Kidney (tissue), 14 donors: ENCODE data around the gene ATAD3A. TPM values are rescaled to one million over a fixed set of nuclear protein-coding genes. Genes with fewer than 3 reads are reported as not detected.
"Not testable (repeated sequence)": the region's sequence is repeated elsewhere in the genome, so short reads cannot be mapped to it uniquely, and the experiment has no call there.

Experiments
- DNase-seq, 5 donors: peaks; one replicate each; pipeline ENCODE4 v3.0.0-alpha.2; 2013 to 2020
- FAIRE-seq: peaks from 2 replicates; lab custom pipeline; 2012; peaks lifted over from hg19 to GRCh38; lab: Jason Lieb, UNC
- H3K27ac ChIP-seq, 2 donors: one replicate each; pipeline ENCODE4 v1.7.0; 2013; ENCODE audit warnings: low read depth in 2 of 2, low read length in 2 of 2, inconsistent platforms in 1 of 2
- H3K27me3 ChIP-seq: one replicate; pipeline ENCODE4 v1.7.1; 2013; ENCODE audit warnings: low read length, inconsistent platforms; ENCODE audit not compliant: control insufficient read depth, insufficient read depth
- H3K36me3 ChIP-seq, 3 donors: one replicate each; pipeline versions ENCODE4 v1.7.0 to v1.7.1; 2013; ENCODE audit warnings: low read length in 3 of 3, control low read depth in 1 of 3, inconsistent platforms in 1 of 3; ENCODE audit not compliant: insufficient read depth in 3 of 3, control insufficient read depth in 2 of 3
- H3K4me1 ChIP-seq, 3 donors: one replicate each; pipeline versions ENCODE4 v1.7.0 to v1.7.1; 2013; ENCODE audit warnings: low read length in 3 of 3, inconsistent platforms in 1 of 3, low read depth in 1 of 3; ENCODE audit not compliant: control insufficient read depth in 2 of 3, insufficient read depth in 2 of 3
- H3K4me3 ChIP-seq, 3 donors: one replicate each; pipeline versions ENCODE4 v1.7.0 to v1.8.1; 2013; ENCODE audit warnings: low read length in 3 of 3, control low read depth in 1 of 3, inconsistent platforms in 1 of 3
- H3K9ac ChIP-seq, 3 donors: one replicate each; pipeline versions ENCODE4 v1.7.0 to v1.7.1; 2013; ENCODE audit warnings: low read length in 3 of 3, control low read depth in 1 of 3, inconsistent platforms in 1 of 3
- H3K9me3 ChIP-seq, 3 donors: one replicate each; pipeline versions ENCODE4 v1.7.0 to v1.7.1; 2013; ENCODE audit warnings: low read length in 3 of 3, control low read depth in 1 of 3, inconsistent platforms in 1 of 3; ENCODE audit not compliant: control insufficient read depth in 2 of 3, insufficient read depth in 1 of 3
- intact Hi-C: fragments of 100-400 bp; cut with DNase I; formaldehyde crosslinking; loops from one replicate; pipeline ENCODE4 v1.11.1; 2022
- polyA plus RNA-seq: library from polyadenylated mRNA; stranded (reverse); fragments of 350-450 nt; fragmentation: Illumina TruSeq; extraction: RNeasy Lipid Tissue Mini Kit (QIAGEN cat#74804); gene quantifications from one replicate; pipeline ENCODE4 v1.2.3, GENCODE V29; 2014; ENCODE audit warnings: low read depth, low replicate concordance; ENCODE audit not compliant: insufficient read depth
- total RNA-seq: library from RNA; stranded (reverse); fragmentation: NEBNext Ultra II Directional; extraction: Animal tissue kit (Norgen Biotek cat#: 25700); gene quantifications from one replicate; pipeline ENCODE4 v1.2.1, GENCODE V29; 2021
- TF ChIP-seq, protein P1 (sequence below): IDR thresholded peaks from 3 replicates; pipeline ENCODE4 v1.5.1; 2012; ENCODE audit warnings: mild to moderate bottlenecking, moderate library complexity, borderline replicate concordance; ENCODE audit not compliant: insufficient read depth; ENCODE audit errors: extremely low read depth
- donor health status: control.
- donor health status: control.
- donor health status: control.
- donor health status: control.
- donor health status: control.
- donor health status: DM: yes; HTN: yes; CAD: no.
- donor health status: Normal renal cell carcinoma (clear cell type).

Gene ATAD3A
- total and polyA plus RNA-seq, 2 donors from 2014 or later = 17.5 to 19.1 TPM

DNA sequence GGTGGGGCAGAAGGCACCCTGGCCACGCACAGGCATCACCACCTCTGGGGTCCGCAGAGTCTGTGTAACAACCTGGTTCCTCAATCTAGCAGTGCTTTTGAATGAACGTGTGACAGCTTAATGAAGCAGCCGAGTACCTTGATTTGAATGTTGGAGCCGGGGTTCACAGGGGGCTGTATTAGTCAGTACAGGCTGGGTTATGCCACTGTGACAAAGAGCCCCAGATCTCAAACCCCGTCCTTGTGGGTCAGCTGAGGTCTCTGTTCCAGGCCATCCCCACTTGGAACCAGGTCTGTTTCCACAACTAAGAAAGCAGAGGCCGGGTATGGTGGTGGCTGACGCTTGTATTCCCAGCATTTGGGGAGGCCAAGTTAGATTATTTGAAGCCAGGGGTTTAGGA lies 18.0 kb downstream of the ATAD3A start:
- Histone ChIP-seq H3K9ac (no peak overlapping the region), H3K4me3 (no peak overlapping the region), H3K4me1 (no peaks in the 10 kb centered on the region), H3K36me3 (peaks cover 0 to 5% (median 0%) of the 10 kb centered on the region in 3 donors), H3K9me3 (peaks cover 0 to 3% (median 0%) of the 10 kb centered on the region in 3 donors), H3K27ac (no peak overlapping the region), H3K27me3 (no peaks in the 10 kb centered on the region)
- intact Hi-C loops = no loop called here
- FAIRE-seq (no peak), DNase-seq (no peak)
- TF ChIP-seq, protein P1, sequence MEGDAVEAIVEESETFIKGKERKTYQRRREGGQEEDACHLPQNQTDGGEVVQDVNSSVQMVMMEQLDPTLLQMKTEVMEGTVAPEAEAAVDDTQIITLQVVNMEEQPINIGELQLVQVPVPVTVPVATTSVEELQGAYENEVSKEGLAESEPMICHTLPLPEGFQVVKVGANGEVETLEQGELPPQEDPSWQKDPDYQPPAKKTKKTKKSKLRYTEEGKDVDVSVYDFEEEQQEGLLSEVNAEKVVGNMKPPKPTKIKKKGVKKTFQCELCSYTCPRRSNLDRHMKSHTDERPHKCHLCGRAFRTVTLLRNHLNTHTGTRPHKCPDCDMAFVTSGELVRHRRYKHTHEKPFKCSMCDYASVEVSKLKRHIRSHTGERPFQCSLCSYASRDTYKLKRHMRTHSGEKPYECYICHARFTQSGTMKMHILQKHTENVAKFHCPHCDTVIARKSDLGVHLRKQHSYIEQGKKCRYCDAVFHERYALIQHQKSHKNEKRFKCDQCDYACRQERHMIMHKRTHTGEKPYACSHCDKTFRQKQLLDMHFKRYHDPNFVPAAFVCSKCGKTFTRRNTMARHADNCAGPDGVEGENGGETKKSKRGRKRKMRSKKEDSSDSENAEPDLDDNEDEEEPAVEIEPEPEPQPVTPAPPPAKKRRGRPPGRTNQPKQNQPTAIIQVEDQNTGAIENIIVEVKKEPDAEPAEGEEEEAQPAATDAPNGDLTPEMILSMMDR = no peak

DNA sequence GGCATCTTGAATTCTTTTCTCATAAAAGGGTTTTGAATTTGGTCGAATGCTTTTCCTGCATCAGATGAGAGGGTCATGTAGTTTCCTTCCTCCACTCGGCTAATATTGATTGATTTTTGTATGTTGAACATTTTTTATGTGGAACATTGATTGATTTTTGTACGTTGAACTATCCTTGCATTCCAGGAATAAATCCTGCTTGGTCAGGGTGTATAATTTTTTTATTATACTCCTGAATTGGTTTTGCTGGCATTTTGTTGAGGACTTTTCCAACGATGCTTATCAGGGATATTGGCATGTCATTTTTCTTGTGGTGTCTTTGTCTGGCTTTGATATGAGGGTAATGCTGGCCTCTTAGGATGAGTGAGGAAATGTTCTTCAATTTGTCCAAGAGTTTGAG lies 20.0 kb downstream of the ATAD3A start:
- Histone ChIP-seq H3K27me3 (no peaks in the 10 kb centered on the region), H3K4me3 (no peak overlapping the region), H3K27ac (no peak overlapping the region), H3K36me3 (peaks cover 0 to 5% (median 0%) of the 10 kb centered on the region in 3 donors), H3K9ac (no peak overlapping the region), H3K9me3 (peaks cover 0 to 3% (median 0%) of the 10 kb centered on the region in 3 donors), H3K4me1 (no peaks in the 10 kb centered on the region)
- DNase-seq = no peak
- no peak for FAIRE-seq
- intact Hi-C loops = no loop called here
- TF ChIP-seq, protein P1 = no peak

DNA sequence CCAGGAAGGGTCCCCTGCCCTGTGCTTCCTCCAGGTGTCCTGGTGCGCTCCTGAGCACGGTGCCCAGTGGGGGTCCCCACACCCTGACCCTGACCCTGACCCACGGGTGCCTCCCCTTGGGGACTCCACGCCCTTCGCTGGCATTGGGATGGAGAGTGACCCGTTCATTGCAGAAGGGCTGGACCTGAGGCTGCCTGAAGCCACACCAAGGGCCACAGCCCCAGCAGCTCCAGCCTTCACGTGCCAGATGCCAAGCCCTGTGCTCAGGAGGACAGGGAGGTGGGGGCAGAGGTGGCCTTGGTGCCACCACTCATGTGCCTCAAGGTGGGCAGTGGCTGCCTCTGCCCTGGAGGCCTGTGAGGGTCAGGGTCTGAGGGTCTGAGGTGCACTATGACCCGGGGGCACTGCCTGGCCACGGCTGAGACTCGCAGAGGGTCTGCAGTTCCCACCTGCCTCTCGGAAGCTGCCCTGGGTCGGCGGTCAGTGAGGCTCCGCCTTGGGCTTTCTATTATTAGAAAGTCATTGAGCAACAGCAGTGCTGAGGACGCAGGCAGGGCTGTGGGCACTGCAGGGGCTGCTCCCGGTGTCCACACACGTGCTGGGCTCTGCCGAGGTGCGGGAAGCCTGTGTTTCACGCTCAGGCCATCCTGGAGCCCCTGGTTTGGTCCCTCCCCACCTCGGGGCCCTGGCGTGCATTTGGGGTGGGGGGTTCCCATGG lies 21.4 kb downstream of the ATAD3A start:
- H3K4me3 ChIP-seq, H3K36me3 ChIP-seq, intact Hi-C loops, H3K4me1 ChIP-seq, H3K27me3 ChIP-seq, FAIRE-seq, H3K9me3 ChIP-seq, DNase-seq, H3K9ac ChIP-seq, H3K27ac ChIP-seq: not testable (repeated sequence)

DNA sequence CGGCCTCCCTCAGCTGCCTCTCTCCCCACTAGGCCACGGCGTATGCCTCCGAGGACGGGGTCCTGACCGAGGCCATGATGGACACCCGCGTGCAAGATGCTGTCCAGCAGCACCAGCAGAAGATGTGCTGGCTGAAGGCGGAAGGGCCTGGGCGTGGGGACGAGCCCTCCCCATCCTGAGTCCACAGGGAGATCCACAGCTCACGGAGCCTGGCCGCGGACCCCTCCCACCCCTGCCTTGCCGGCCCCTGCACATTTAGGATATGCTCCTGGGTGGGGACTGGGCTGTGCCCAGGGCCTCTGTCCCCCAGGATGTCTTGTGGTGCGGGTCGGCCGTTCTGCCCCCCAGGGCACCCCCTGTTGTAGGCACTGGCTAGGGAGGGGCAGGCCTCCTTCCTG lies 21.9 kb downstream of the ATAD3A start:
- intact Hi-C loops, H3K27me3 ChIP-seq, H3K27ac ChIP-seq, H3K4me1 ChIP-seq, FAIRE-seq, H3K9ac ChIP-seq, DNase-seq, H3K9me3 ChIP-seq, H3K36me3 ChIP-seq, H3K4me3 ChIP-seq: not testable (repeated sequence)
